ENCODE data around the gene FRAS1. TPM values are rescaled to one million over a fixed set of nuclear protein-coding genes. Genes with fewer than 3 reads are reported as not detected.

The FRAS1 gene
- total and polyA plus RNA-seq, 3 experiments from 2014 or later: not detected

GRCh38 chr4:78432896-78433295 lies 375.8 kb downstream of the FRAS1 start:
- ChIA-PET CTCF (no interaction called here), POLR2A (no interaction called here)
- Histone ChIP-seq H3K27ac (ENCODE audit: low read depth, low read length) (no peak overlapping the region), H3K27me3 (ENCODE audit: insufficient read depth, low read length, poor library complexity, severe bottlenecking) (no peaks in the 10 kb centered on the region), H3K36me3 (ENCODE audit: insufficient read depth, low read length) (no peaks in the 10 kb centered on the region), H3K4me3 (ENCODE audit: low read length) (no peak overlapping the region), H3K9me3 (ENCODE audit: low read length) (no peaks in the 10 kb centered on the region), H3K4me1 (ENCODE audit: insufficient read depth, low read length) (no peaks in the 10 kb centered on the region)
- H3K27me3 Mint-ChIP-seq: peaks cover 0 to 2% of the 10 kb centered on the region in 2 donors
- no peaks in the 10 kb centered on the region for H3K36me3 Mint-ChIP-seq
- H3K4me1 Mint-ChIP-seq: no peaks in the 10 kb centered on the region
- no peak overlapping the region for H3K4me3 Mint-ChIP-seq
- no peaks in the 10 kb centered on the region for H3K9me3 Mint-ChIP-seq
- H3K27ac Mint-ChIP-seq: no peak overlapping the region
- DNase-seq: no peak

GRCh38 chr4:78437608-78438088 lies 380.5 kb downstream of the FRAS1 start:
- Mint-ChIP-seq H3K4me3 (no peak overlapping the region), H3K36me3 (no peaks in the 10 kb centered on the region), H3K9me3 (no peaks in the 10 kb centered on the region), H3K27me3 (no peaks in the 10 kb centered on the region), H3K27ac (no peak overlapping the region), H3K4me1 (no peaks in the 10 kb centered on the region)
- DNase-seq: no peak
- no peak overlapping the region for H3K27ac ChIP-seq (ENCODE audit: low read depth, low read length)
- no peaks in the 10 kb centered on the region for H3K27me3 ChIP-seq (ENCODE audit: insufficient read depth, low read length, poor library complexity, severe bottlenecking)
- H3K36me3 ChIP-seq (ENCODE audit: insufficient read depth, low read length): no peaks in the 10 kb centered on the region
- POLR2A ChIA-PET: no interaction called here
- H3K4me1 ChIP-seq (ENCODE audit: insufficient read depth, low read length): no peaks in the 10 kb centered on the region
- no peaks in the 10 kb centered on the region for H3K9me3 ChIP-seq (ENCODE audit: low read length)
- H3K4me3 ChIP-seq (ENCODE audit: low read length): no peak overlapping the region
- CTCF ChIA-PET: no interaction called here

GRCh38 chr4:78439328-78439727 lies 382.2 kb downstream of the FRAS1 start:
- Mint-ChIP-seq H3K4me1 (no peaks in the 10 kb centered on the region), H3K4me3 (no peak overlapping the region), H3K36me3 (no peaks in the 10 kb centered on the region), H3K9me3 (no peaks in the 10 kb centered on the region), H3K27ac (no peak overlapping the region), H3K27me3 (no peaks in the 10 kb centered on the region)
- Histone ChIP-seq H3K27me3 (ENCODE audit: insufficient read depth, low read length, poor library complexity, severe bottlenecking) (no peaks in the 10 kb centered on the region), H3K4me1 (ENCODE audit: insufficient read depth, low read length) (no peaks in the 10 kb centered on the region), H3K4me3 (ENCODE audit: low read length) (no peak overlapping the region), H3K27ac (ENCODE audit: low read depth, low read length) (no peak overlapping the region), H3K9me3 (ENCODE audit: low read length) (no peaks in the 10 kb centered on the region), H3K36me3 (ENCODE audit: insufficient read depth, low read length) (no peaks in the 10 kb centered on the region)
- POLR2A ChIA-PET: no interaction called here
- DNase-seq: no peak
- CTCF ChIA-PET: interaction anchor here (1.3 kb wide), 1 partner anchor 36 kb away, joined by 3 read pairs; no protein-coding TSS in a partner anchor

GRCh38 chr4:78441756-78442155 lies 384.6 kb downstream of the FRAS1 start:
- no peak overlapping the region for H3K27ac Mint-ChIP-seq

GRCh38 chr4:78446619-78447018 lies 389.5 kb downstream of the FRAS1 start:
- Mint-ChIP-seq H3K36me3 (no peaks in the 10 kb centered on the region), H3K9me3 (no peaks in the 10 kb centered on the region), H3K4me3 (no peak overlapping the region), H3K4me1 (no peaks in the 10 kb centered on the region), H3K27ac (no peak overlapping the region), H3K27me3 (peaks cover 2 to 4% of the 10 kb centered on the region in 2 donors)
- Histone ChIP-seq H3K27me3 (ENCODE audit: insufficient read depth, low read length, poor library complexity, severe bottlenecking) (no peaks in the 10 kb centered on the region), H3K27ac (ENCODE audit: low read depth, low read length) (no peak overlapping the region), H3K9me3 (ENCODE audit: low read length) (no peaks in the 10 kb centered on the region), H3K4me3 (ENCODE audit: low read length) (no peak overlapping the region), H3K36me3 (ENCODE audit: insufficient read depth, low read length) (no peaks in the 10 kb centered on the region), H3K4me1 (ENCODE audit: insufficient read depth, low read length) (no peaks in the 10 kb centered on the region)
- ChIA-PET POLR2A (no interaction called here), CTCF (no interaction called here)
- no peak for DNase-seq

More at GRCh38 chr4:78441756-78442155, 384.6 kb downstream of the FRAS1 start:
- Histone ChIP-seq H3K27me3 (ENCODE audit: insufficient read depth, low read length, poor library complexity, severe bottlenecking) (no peaks in the 10 kb centered on the region), H3K4me3 (ENCODE audit: low read length) (no peak overlapping the region), H3K9me3 (ENCODE audit: low read length) (no peaks in the 10 kb centered on the region), H3K4me1 (ENCODE audit: insufficient read depth, low read length) (no peaks in the 10 kb centered on the region), H3K27ac (ENCODE audit: low read depth, low read length) (no peak overlapping the region), H3K36me3 (ENCODE audit: insufficient read depth, low read length) (no peaks in the 10 kb centered on the region)
- no peaks in the 10 kb centered on the region for H3K4me1 Mint-ChIP-seq
- no peak overlapping the region for H3K4me3 Mint-ChIP-seq
- POLR2A ChIA-PET: no interaction called here
- CTCF ChIA-PET: no interaction called here
- no peak for DNase-seq
- H3K36me3 Mint-ChIP-seq: no peaks in the 10 kb centered on the region
- no peaks in the 10 kb centered on the region for H3K27me3 Mint-ChIP-seq
- no peaks in the 10 kb centered on the region for H3K9me3 Mint-ChIP-seq

- no peak overlapping the region for H3K4me3 Mint-ChIP-seq
- H3K36me3 Mint-ChIP-seq: no peaks in the 10 kb centered on the region
- peaks cover 0 to 2% (median 0%) of the 10 kb centered on the region in 5 donors for H3K9me3 Mint-ChIP-seq
- ChIA-PET CTCF (no interaction called here), POLR2A (no interaction called here)
- Histone ChIP-seq H3K27ac (ENCODE audit: low read depth, low read length) (no peak overlapping the region), H3K36me3 (ENCODE audit: insufficient read depth, low read length) (no peaks in the 10 kb centered on the region), H3K4me3 (ENCODE audit: low read length) (no peak overlapping the region), H3K9me3 (ENCODE audit: low read length) (no peaks in the 10 kb centered on the region), H3K27me3 (ENCODE audit: insufficient read depth, low read length, poor library complexity, severe bottlenecking) (no peaks in the 10 kb centered on the region), H3K4me1 (ENCODE audit: insufficient read depth, low read length) (no peaks in the 10 kb centered on the region)
- peaks cover 9 to 18% of the 10 kb centered on the region in 2 donors for H3K27me3 Mint-ChIP-seq
- no peak overlapping the region for H3K27ac Mint-ChIP-seq
- no peak for DNase-seq
- H3K4me1 Mint-ChIP-seq: no peaks in the 10 kb centered on the region
These were observed 394.3 kb downstream of the FRAS1 start for GRCh38 chr4:78451407-78451806.

- H3K27ac Mint-ChIP-seq: no peak overlapping the region
- H3K27me3 Mint-ChIP-seq: peaks cover 13 to 29% of the 10 kb centered on the region in 2 donors
- no peaks in the 10 kb centered on the region for H3K36me3 ChIP-seq (ENCODE audit: insufficient read depth, low read length)
- CTCF ChIA-PET: no interaction called here
- DNase-seq: no peak
- H3K27ac ChIP-seq (ENCODE audit: low read depth, low read length): no peak overlapping the region
- H3K4me3 Mint-ChIP-seq: no peak overlapping the region
- H3K36me3 Mint-ChIP-seq: no peaks in the 10 kb centered on the region
- H3K4me3 ChIP-seq (ENCODE audit: low read length): no peak overlapping the region
- no peaks in the 10 kb centered on the region for H3K4me1 ChIP-seq (ENCODE audit: insufficient read depth, low read length)
- peaks cover 0 to 2% (median 0%) of the 10 kb centered on the region in 5 donors for H3K9me3 Mint-ChIP-seq
- H3K9me3 ChIP-seq (ENCODE audit: low read length): no peaks in the 10 kb centered on the region
- POLR2A ChIA-PET: no interaction called here
- no peaks in the 10 kb centered on the region for H3K27me3 ChIP-seq (ENCODE audit: insufficient read depth, low read length, poor library complexity, severe bottlenecking)
- no peaks in the 10 kb centered on the region for H3K4me1 Mint-ChIP-seq
These were observed 396.9 kb downstream of the FRAS1 start for GRCh38 chr4:78454016-78454415.

GRCh38 chr4:78457751-78458150 lies 400.6 kb downstream of the FRAS1 start:
- ChIA-PET POLR2A (no interaction called here), CTCF (no interaction called here)
- Mint-ChIP-seq H3K27ac (no peak overlapping the region), H3K36me3 (no peaks in the 10 kb centered on the region), H3K27me3 (peaks cover 9 to 25% of the 10 kb centered on the region in 2 donors), H3K4me3 (no peak overlapping the region), H3K4me1 (no peaks in the 10 kb centered on the region), H3K9me3 (peaks cover 0 to 2% (median 0%) of the 10 kb centered on the region in 5 donors)
- H3K9me3 ChIP-seq (ENCODE audit: low read length): no peaks in the 10 kb centered on the region
- DNase-seq: no peak
- no peaks in the 10 kb centered on the region for H3K4me1 ChIP-seq (ENCODE audit: insufficient read depth, low read length)
- H3K27ac ChIP-seq (ENCODE audit: low read depth, low read length): no peak overlapping the region
- H3K4me3 ChIP-seq (ENCODE audit: low read length): no peak overlapping the region
- no peaks in the 10 kb centered on the region for H3K36me3 ChIP-seq (ENCODE audit: insufficient read depth, low read length)
- no peaks in the 10 kb centered on the region for H3K27me3 ChIP-seq (ENCODE audit: insufficient read depth, low read length, poor library complexity, severe bottlenecking)

GRCh38 chr4:78459327-78459726 lies 402.2 kb downstream of the FRAS1 start:
- peaks cover 5 to 16% of the 10 kb centered on the region in 2 donors for H3K27me3 Mint-ChIP-seq
- no peaks in the 10 kb centered on the region for H3K27me3 ChIP-seq (ENCODE audit: insufficient read depth, low read length, poor library complexity, severe bottlenecking)
- no peaks in the 10 kb centered on the region for H3K36me3 ChIP-seq (ENCODE audit: insufficient read depth, low read length)
- H3K27ac ChIP-seq (ENCODE audit: low read depth, low read length): no peak overlapping the region
- no peak overlapping the region for H3K27ac Mint-ChIP-seq
- no peak overlapping the region for H3K4me3 Mint-ChIP-seq
- no peaks in the 10 kb centered on the region for H3K9me3 ChIP-seq (ENCODE audit: low read length)
- no peaks in the 10 kb centered on the region for H3K9me3 Mint-ChIP-seq
- no peaks in the 10 kb centered on the region for H3K36me3 Mint-ChIP-seq
- no peaks in the 10 kb centered on the region for H3K4me1 ChIP-seq (ENCODE audit: insufficient read depth, low read length)
- POLR2A ChIA-PET: no interaction called here
- DNase-seq: no peak
- H3K4me3 ChIP-seq (ENCODE audit: low read length): no peak overlapping the region
- no peaks in the 10 kb centered on the region for H3K4me1 Mint-ChIP-seq
- CTCF ChIA-PET: no interaction called here
